Upper lobe of left lung (tissue), 4 donors: ENCODE results near the gene RAD23B.

ENCODE experiments used
- CTCF ChIP-seq, 6 experiments: fragments of 450-650 bp in 4 of 6; fragments of 200-600 bp in 2 of 6; sonication (generic) in 2 of 6; IDR thresholded peaks; one replicate each; pipeline ENCODE4 v1.5.1; 2016 to 2019; ENCODE audit warnings: antibody characterized with exemption in 6 of 6
- EP300 ChIP-seq, 4 donors: sonication (generic); formaldehyde crosslinking; IDR thresholded peaks; one replicate each; pipeline ENCODE4 v1.5.1; 2017; ENCODE audit warnings: antibody characterized with exemption in 4 of 4, control low read depth in 2 of 4
- POLR2A ChIP-seq, 4 donors: fragments of 450-650 bp; IDR thresholded peaks; one replicate each; pipeline ENCODE4 v1.5.1; 2016 to 2017; ENCODE audit warnings: antibody characterized with exemption in 4 of 4, mild to moderate bottlenecking in 2 of 4
- POLR2AphosphoS5 ChIP-seq, 2 donors: sonication (generic); formaldehyde crosslinking; IDR thresholded peaks; one replicate each; pipeline ENCODE4 v1.5.1; 2017; ENCODE audit warnings: antibody characterized with exemption in 2 of 2

DNA sequence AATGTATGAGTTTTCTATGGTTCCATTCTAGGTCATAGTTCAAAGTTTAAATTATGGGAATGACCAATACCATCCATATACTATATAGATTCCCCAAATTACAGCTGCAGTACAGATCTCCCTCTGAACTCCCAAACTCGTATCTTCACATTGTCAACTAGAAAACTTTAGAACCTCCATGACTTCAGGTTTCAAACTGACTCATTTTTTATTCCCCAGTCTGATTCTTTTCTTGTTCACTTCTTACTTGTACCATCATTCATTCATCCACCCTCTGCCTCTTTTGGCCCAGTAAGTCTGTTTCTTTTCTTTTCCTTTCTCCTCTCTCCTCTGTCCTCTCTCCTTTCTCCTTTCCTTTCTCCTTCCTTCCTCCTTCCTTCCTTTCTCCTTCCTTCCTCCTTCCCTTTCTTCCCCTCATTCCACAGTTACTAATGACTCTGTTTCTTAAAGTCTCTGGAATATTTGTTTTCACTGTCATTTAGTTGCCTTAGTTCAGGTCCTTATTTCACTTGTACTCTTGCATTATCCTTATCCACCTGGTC lies 30.5 kb downstream of the RAD23B start:
- TF ChIP-seq POLR2A (IDR thresholded peaks at IDR 0.05): no peak
- no peak for TF ChIP-seq CTCF (IDR thresholded peaks at IDR 0.05)
- TF ChIP-seq POLR2AphosphoS5 (IDR thresholded peaks at IDR 0.05): no peak
- TF ChIP-seq EP300 (IDR thresholded peaks at IDR 0.05): no peak
